GM12874 (cell line): Measurements from ENCODE around the gene ADGRD2.

ENCODE experiments used
- TF ChIP-seq, protein P1 (sequence below): IDR thresholded peaks from 2 replicates; pipeline ENCODE4 v1.5.1; 2011; ENCODE audit warnings: low read depth, mild to moderate bottlenecking, control low read depth, low read length, moderate library complexity; ENCODE audit not compliant: insufficient read depth

Gene ADGRD2

DNA sequence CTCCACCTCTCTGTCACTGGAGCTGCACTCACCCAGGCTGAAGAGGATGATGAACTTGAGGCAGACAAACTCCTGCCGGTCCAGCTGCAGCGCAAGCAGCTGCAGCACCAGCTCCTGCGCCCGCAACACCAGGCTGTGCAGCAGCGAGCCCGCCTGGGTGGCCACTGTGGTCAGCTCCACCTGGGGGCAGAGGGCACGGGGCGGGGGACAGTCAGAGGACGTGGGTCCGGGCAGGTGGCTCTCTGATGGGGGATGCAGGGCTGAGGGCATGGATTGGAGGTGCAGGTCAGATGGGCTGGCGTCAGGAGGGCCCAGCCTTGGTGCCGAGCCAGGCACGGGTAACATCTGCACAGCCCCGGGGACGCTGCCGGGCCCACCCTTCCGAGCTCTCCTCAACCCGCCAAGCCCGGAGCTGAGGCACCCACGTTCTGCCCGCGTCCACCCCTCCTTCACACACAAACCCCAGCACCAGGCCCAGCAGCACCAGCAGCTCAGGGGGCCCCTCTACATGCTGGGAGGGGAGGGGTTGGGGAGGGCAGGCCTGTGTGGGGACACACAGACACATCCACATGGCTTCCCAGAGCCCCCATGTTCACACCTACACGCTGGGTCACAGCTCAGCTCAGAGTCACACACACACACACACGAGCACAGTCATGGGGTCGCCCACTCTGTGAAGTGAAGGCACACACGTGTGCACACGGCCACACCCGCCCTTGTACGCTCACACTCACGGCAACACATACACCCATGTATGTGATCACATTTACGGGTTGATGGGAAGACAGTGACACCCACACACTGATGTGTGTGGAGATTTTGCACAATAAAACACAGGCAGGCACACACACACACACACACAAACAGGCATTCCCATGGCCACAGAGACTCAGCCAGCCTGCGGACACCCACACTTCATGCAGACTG lies 41.1 kb downstream of the ADGRD2 start:
- TF ChIP-seq, protein P1, sequence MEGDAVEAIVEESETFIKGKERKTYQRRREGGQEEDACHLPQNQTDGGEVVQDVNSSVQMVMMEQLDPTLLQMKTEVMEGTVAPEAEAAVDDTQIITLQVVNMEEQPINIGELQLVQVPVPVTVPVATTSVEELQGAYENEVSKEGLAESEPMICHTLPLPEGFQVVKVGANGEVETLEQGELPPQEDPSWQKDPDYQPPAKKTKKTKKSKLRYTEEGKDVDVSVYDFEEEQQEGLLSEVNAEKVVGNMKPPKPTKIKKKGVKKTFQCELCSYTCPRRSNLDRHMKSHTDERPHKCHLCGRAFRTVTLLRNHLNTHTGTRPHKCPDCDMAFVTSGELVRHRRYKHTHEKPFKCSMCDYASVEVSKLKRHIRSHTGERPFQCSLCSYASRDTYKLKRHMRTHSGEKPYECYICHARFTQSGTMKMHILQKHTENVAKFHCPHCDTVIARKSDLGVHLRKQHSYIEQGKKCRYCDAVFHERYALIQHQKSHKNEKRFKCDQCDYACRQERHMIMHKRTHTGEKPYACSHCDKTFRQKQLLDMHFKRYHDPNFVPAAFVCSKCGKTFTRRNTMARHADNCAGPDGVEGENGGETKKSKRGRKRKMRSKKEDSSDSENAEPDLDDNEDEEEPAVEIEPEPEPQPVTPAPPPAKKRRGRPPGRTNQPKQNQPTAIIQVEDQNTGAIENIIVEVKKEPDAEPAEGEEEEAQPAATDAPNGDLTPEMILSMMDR = no peak

DNA sequence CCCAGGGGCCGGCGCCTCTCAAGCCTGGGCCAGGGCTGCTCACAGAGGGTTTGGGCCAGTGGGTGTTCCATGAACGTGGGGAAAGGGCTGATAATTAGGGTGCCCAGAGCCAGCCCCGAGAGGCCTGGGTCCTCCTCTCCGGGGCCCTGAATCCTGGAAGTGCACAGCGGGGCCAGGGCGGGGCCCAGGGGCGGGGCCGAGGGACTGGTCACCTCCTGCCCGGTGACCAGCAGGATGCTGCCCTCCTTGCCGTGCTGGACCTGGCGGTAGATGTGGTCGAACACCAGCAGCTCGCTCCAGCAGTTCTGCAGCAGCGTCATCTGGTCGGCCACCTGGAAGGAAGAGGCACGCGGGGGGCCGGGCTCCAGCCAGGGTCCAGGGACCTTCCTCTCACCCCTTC lies 42.6 kb downstream of the ADGRD2 start:
- TF ChIP-seq, protein P1 = no peak

DNA sequence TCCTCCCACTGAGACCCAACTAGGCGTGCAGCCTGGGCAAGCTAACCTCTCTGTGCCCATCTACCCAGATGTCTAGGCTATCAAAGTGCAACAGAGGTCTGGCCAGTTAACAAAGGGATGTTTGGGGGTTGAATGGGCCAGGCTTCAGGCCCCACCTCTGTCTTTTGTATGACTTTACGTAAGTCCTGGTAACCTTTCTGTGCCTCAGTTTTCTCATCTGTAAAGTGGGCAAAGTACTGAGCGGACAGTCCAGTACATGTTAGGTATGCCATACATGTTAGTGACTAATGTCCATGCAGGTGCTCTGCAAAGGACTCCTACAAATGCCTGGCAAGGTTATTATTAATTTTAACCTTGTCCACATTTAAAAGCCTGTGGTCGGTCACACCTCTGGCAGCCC lies 43.0 kb downstream of the ADGRD2 start:
- TF ChIP-seq, protein P1 = no peak

DNA sequence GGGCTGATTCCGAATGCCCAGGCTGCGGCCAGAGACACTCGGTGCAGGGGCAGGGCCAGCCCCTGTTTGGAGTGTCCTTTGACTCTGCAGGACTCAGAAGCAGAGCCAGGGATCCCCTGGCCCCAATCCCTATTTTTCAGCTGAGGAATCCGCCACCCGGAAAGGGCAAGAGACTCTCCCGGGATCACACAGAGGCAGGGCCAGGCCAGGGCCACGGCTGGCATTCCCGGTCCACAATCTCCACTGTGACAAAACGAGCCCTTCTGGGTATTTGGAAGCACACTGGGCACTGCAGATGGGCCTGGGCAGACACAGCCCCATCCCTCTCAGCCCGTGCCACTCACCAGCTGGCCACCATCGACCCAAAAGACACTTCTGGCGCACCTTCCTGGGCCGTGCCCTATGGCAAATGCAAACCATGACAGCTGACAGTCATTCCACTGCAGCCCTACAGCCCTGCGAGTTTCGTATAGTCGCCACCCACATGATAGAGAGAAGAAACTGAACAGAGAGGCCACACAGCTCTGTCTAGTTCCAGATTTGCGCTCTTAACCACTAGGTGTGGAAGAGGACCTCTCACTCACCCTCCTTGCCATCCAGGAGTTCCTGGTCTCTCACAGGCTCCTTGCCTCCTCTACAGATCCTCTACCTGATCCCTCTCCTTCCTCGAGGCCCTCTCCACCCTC lies 43.7 kb downstream of the ADGRD2 start:
- TF ChIP-seq, protein P1 = no peak

DNA sequence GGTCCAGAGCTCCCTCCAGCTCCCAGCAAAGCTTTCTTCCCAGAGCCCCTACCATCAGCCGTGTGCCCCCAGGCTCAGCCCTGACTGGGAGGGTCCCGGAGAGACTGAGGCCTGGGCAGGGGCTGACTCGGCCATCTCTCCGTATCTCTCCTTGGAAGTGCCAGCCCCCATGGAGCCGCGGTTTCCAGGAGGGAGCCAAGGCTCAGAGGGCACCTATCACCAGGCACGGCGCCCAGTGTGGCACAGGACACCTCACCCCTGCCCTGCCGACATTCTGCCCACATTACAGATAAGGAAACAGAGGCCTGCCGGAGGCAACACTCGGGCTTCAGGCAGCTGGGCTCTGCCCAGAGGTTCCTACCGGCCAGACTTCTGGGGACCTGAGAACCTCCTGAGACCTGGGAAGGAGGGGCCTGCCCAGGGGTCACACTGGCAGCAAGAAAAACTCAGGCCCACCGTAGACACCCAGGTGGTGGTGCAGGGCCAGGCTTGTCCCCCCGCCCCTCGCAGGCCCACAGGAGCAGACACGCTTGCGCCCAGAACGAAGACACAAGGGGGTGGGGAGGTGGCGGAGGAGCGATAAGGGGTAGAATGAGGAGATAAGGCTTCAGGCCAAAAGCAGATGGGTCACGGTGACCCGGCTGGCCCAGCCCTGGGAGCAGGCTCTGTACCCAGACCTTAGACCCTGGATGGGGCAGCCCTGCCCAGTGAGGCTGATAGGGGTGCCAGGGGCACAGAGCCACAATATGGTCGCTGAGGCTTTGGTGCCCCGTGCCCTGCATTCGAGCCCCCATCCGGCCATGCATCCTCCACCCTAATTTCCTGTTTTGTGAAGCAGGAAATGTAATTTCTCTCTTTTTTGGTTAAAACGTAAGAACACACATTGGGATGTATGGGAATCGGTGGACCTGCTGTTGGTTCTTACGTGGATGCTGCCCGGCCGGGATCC lies 45.1 kb downstream of the ADGRD2 start:
- TF ChIP-seq, protein P1 = no peak

DNA sequence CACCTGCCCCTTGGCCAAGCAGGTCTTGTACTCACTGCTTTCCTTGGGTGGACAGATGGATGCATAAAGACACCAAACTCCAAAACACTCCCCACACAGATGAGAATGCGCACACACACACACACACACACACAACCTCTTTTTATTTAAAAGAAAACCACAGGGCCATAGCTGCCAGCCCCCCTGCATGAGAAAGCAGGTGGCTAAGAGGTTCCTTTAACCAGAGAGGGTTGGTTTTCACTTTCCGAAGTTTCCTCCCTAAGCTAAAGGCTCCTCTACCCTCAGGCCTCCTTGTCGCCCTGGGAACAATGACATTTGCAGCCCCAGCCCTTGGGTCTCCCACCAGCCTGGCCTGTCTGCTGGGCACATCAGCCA lies 45.8 kb downstream of the ADGRD2 start:
- TF ChIP-seq, protein P1 = no peak
